Gastrocnemius medialis (tissue), 4 donors: ENCODE results near the gene SLC25A39.

ENCODE experiments used
- CTCF ChIP-seq, 5 experiments: fragments of 450-650 bp in 3 of 5; fragments of 200-600 bp in 2 of 5; sonication (generic) in 2 of 5; IDR thresholded peaks in 4 of 5; conservative IDR thresholded peaks in 1 of 5; 1 replicate in 4 of 5; 2 replicates in 1 of 5; pipeline ENCODE4 v1.5.1; 2016 to 2019; ENCODE audit warnings: antibody characterized with exemption in 5 of 5, mild to moderate bottlenecking in 3 of 5, moderate library complexity in 3 of 5
- POLR2A ChIP-seq, 2 donors: fragments of 450-650 bp; IDR thresholded peaks; one replicate each; pipeline ENCODE4 v1.6.1; 2017; ENCODE audit warnings: antibody characterized with exemption in 2 of 2, mild to moderate bottlenecking in 2 of 2, moderate library complexity in 2 of 2

GRCh38 chr17:44345454-44346026 is 20.9 kb upstream of the SLC25A39 start:
- TF ChIP-seq CTCF (IDR thresholded peaks at IDR 0.05 in 4 of 5, conservative IDR thresholded peaks at IDR 0.05 in 1 of 5) (peak in 3 of 5 experiments; percentile 24 to 64 (median 37)), POLR2A (IDR thresholded peaks at IDR 0.05) (peak in 1 of 2 donors; percentile 4)
